Gastrocnemius medialis (tissue), 4 donors: ENCODE results near the gene PRKACA. TPM values are rescaled to one million over a fixed set of nuclear protein-coding genes. Genes with fewer than 3 reads are reported as not detected.

Source experiments
- ATAC-seq, 2 donors: fragments of 150-250 bp; one replicate each; pipeline ENCODE4 v1.9.1; 2016
- DNase-seq, 2 donors: peaks; one replicate each; pipeline ENCODE4 v3.0.0-alpha.2; 2019
- H3K27ac ChIP-seq, 4 donors: fragments of 200-600 bp; sonication (generic); 1 replicate in 1 of 4; 2 replicates in 3 of 4; pipeline ENCODE4 v1.5.1; 2016 to 2018; ENCODE audit warnings: mild to moderate bottlenecking in 2 of 4, moderate library complexity in 1 of 4
- H3K27me3 ChIP-seq, 3 donors: fragments of 200-600 bp; sonication (generic) in 2 of 3; 1 replicate in 1 of 3; 2 replicates in 2 of 3; pipeline versions ENCODE4 v1.5.1 to v1.6.0; 2016 to 2019; ENCODE audit warnings: mild to moderate bottlenecking in 1 of 3, moderate library complexity in 1 of 3
- H3K36me3 ChIP-seq, 2 donors: fragments of 200-600 bp; sonication (generic) in 1 of 2; one replicate each; pipeline ENCODE4 v1.5.1; 2017 to 2018
- H3K4me1 ChIP-seq, 2 donors: fragments of 200-600 bp; sonication (generic) in 1 of 2; one replicate each; pipeline ENCODE4 v1.5.1; 2016 to 2017; ENCODE audit warnings: mild to moderate bottlenecking in 2 of 2
- H3K4me3 ChIP-seq, 4 donors: fragments of 200-600 bp; sonication (generic) in 3 of 4; 1 replicate in 1 of 4; 2 replicates in 3 of 4; pipeline ENCODE4 v1.5.1; 2016 to 2019; ENCODE audit warnings: mild to moderate bottlenecking in 2 of 4
- H3K9me3 ChIP-seq, 3 donors: fragments of 200-600 bp; sonication (generic) in 2 of 3; 1 replicate in 1 of 3; 2 replicates in 2 of 3; pipeline ENCODE4 v1.5.1; 2016 to 2019
- POLR2A ChIP-seq, 2 donors: fragments of 450-650 bp; IDR thresholded peaks; one replicate each; pipeline ENCODE4 v1.6.1; 2017; ENCODE audit warnings: antibody characterized with exemption in 2 of 2, mild to moderate bottlenecking in 2 of 2, moderate library complexity in 2 of 2
- in situ Hi-C, 4 donors: fragments of 200-750 bp; cut with MboI; loops; one replicate each; pipeline versions ENCODE4 v1.15.0 to v1.8.0; 2017; ENCODE audit warnings: low sequenced_read_pairs in 4 of 4
- intact Hi-C: fragments of 100-400 bp; cut with DNase I; formaldehyde crosslinking; loops from one replicate; pipeline ENCODE4 v1.15.1; 2023; ENCODE audit warnings: low total_unique reads
- total RNA-seq, 4 donors: library from RNA; depleted of rRNA; stranded (reverse); fragments of >200 nt; gene quantifications; one replicate each; pipeline versions ENCODE4 v1.1.0 to v1.2.3, GENCODE V29; 2016
- TF ChIP-seq, protein P1 (sequence below), 5 experiments: fragments of 450-650 bp in 3 of 5; fragments of 200-600 bp in 2 of 5; sonication (generic) in 2 of 5; IDR thresholded peaks in 4 of 5; conservative IDR thresholded peaks in 1 of 5; 1 replicate in 4 of 5; 2 replicates in 1 of 5; pipeline ENCODE4 v1.5.1; 2016 to 2019; ENCODE audit warnings: antibody characterized with exemption in 5 of 5, mild to moderate bottlenecking in 3 of 5, moderate library complexity in 3 of 5

The PRKACA gene
- total RNA-seq, 4 donors from 2014 or later = 74.7 to 180 (median 147) TPM

DNA sequence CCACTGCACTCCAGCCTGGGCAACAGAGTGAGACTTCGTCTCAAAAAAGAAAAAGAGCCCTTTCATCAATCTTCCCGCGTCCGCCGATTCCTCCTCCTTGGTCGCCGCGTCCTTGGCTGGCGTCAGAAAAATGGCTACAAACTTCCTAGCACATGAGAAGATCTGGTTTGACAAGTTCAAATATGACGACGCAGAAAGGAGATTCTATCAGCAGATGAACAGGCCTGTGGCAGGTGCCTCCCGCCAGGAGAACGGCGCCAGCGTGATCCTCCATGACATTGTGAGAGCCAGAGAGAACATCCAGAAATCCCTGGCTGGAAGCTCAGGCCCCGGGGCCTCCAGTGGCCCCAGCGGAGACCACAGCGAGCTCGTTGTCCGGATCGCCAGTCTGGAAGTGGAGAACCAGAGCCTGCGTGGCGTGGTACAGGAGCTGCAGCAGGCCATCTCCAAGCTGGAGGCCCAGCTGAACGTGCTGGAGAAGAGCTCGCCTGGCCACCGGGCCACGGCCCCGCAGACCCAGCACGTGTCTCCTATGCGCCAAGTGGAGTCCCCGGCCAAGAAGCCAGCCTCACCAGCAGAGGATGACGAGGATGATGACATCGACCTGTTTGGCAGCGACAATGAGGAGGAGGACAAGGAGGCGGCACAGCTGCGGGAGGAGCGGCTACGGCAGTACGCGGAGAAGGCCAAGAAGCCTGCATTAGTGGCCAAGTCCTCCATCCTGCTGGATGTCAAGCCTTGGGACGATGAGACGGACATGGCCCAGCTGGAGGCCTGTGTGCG, 47.1 kb downstream of the PRKACA start:
- TF ChIP-seq POLR2A (IDR thresholded peaks at IDR 0.05) = no peak
- TF ChIP-seq, protein P1, sequence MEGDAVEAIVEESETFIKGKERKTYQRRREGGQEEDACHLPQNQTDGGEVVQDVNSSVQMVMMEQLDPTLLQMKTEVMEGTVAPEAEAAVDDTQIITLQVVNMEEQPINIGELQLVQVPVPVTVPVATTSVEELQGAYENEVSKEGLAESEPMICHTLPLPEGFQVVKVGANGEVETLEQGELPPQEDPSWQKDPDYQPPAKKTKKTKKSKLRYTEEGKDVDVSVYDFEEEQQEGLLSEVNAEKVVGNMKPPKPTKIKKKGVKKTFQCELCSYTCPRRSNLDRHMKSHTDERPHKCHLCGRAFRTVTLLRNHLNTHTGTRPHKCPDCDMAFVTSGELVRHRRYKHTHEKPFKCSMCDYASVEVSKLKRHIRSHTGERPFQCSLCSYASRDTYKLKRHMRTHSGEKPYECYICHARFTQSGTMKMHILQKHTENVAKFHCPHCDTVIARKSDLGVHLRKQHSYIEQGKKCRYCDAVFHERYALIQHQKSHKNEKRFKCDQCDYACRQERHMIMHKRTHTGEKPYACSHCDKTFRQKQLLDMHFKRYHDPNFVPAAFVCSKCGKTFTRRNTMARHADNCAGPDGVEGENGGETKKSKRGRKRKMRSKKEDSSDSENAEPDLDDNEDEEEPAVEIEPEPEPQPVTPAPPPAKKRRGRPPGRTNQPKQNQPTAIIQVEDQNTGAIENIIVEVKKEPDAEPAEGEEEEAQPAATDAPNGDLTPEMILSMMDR (IDR thresholded peaks at IDR 0.05 in 4 of 5, conservative IDR thresholded peaks at IDR 0.05 in 1 of 5) = no peak
- H3K4me3 ChIP-seq = no peak overlapping the region
- in situ Hi-C loops = loop anchor here (5.0 to 25.0 kb wide), 4 partner anchors 72 to 483 kb away; partner anchors contain the start of gene NANOS3 (in 1 of the 4)
- intact Hi-C loops = loop anchor here (5.0 to 10.0 kb wide), 2 partner anchors 278 to 476 kb away; no protein-coding TSS in a partner anchor
- DNase-seq = no peak
- no peaks in the 10 kb centered on the region for H3K9me3 ChIP-seq
- H3K36me3 ChIP-seq = no peaks in the 10 kb centered on the region
- no peak overlapping the region for H3K27ac ChIP-seq
- H3K4me1 ChIP-seq = peaks cover 17 to 30% of the 10 kb centered on the region in 2 donors
- H3K27me3 ChIP-seq = no peaks in the 10 kb centered on the region
- no peak for ATAC-seq

DNA sequence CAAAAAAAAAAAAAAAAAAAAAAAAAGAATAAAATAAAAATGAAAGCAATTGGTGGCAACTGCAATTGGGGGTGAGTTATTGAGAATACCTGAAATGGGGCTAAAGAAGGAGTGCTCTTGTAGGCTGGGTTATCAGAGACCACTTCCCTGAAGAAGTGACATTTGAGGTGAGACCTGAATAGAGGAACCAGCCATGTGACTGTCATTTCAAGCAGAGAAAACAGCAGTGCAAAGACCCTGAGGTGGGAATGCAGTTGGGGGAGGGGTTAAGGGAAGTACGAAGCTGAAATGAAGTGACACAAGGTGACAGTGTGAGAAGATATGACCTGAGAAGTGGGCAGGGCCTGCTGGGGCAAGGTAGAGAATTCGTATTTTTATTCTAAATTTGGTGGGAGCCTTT, 51.4 kb downstream of the PRKACA start:
- in situ Hi-C loops = loop anchor here (25.0 kb wide), 2 partner anchors 454 to 479 kb away; no protein-coding TSS in a partner anchor
- H3K4me3 ChIP-seq = no peak overlapping the region
- no peak overlapping the region for H3K27ac ChIP-seq
- H3K4me1 ChIP-seq = no peaks in the 10 kb centered on the region
- TF ChIP-seq, protein P1 (IDR thresholded peaks at IDR 0.05 in 4 of 5, conservative IDR thresholded peaks at IDR 0.05 in 1 of 5) = no peak
- TF ChIP-seq POLR2A (IDR thresholded peaks at IDR 0.05) = no peak
- H3K27me3 ChIP-seq = peaks cover 0 to 16% (median 0%) of the 10 kb centered on the region in 3 donors
- H3K9me3 ChIP-seq = no peaks in the 10 kb centered on the region
- intact Hi-C loops = no loop called here
- DNase-seq (no peak), ATAC-seq (no peak)
- no peaks in the 10 kb centered on the region for H3K36me3 ChIP-seq

DNA sequence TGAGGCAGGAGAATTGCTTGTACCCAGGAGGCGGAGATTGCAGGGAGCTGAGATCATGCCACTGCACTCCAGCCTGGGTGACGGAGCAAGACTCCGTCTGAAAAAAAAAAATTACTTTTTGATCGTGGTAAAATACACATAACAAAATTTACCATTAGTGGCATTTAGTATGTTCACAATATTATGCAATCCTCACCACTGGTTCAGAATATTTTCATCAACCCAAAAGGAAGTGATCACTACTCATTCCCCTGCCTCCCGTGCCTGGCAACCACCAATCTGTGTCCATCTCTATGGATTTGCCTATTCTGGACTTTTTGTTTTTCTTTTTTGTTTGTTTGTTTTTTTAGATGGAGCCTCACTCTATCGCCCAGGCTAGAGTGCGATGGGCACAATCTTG, 54.5 kb downstream of the PRKACA start:
- intact Hi-C loops (no loop called here), in situ Hi-C loops (loop anchor here (25.0 kb wide), 2 partner anchors 451 to 476 kb away; no protein-coding TSS in a partner anchor)

DNA sequence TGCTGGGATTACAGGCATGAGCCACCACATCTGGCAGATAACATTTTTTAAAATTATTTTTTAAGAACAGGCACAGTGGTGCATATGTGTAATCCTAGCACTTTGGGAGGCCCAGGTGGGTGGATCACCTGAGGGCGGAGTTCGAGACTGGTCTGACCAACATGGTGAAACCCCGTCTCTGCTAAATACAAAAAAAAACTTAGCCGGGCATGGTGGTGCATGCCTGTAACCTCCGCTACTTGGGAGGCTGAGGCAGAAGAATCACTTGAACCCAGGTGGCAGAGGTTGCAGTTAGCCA, 55.1 kb downstream of the PRKACA start:
- H3K4me1 ChIP-seq = peaks cover 0 to 4% of the 10 kb centered on the region in 2 donors
- intact Hi-C loops (no loop called here), in situ Hi-C loops (loop anchor here (25.0 kb wide), 2 partner anchors 450 to 475 kb away; no protein-coding TSS in a partner anchor)
- H3K27me3 ChIP-seq = peaks cover 20 to 49% (median 35%) of the 10 kb centered on the region in 3 donors
- no peak overlapping the region for H3K27ac ChIP-seq
- TF ChIP-seq, protein P1 (IDR thresholded peaks at IDR 0.05 in 4 of 5, conservative IDR thresholded peaks at IDR 0.05 in 1 of 5) = no peak
- no peak for TF ChIP-seq POLR2A (IDR thresholded peaks at IDR 0.05)
- no peak for DNase-seq
- no peaks in the 10 kb centered on the region for H3K9me3 ChIP-seq
- no peaks in the 10 kb centered on the region for H3K36me3 ChIP-seq
- no peak for ATAC-seq
- no peak overlapping the region for H3K4me3 ChIP-seq

More for the DNA sequence above, 54.5 kb downstream of the PRKACA start:
- no peaks in the 10 kb centered on the region for H3K36me3 ChIP-seq
- no peak overlapping the region for H3K27ac ChIP-seq
- ATAC-seq (no peak), DNase-seq (no peak)
- TF ChIP-seq, protein P1 (IDR thresholded peaks at IDR 0.05 in 4 of 5, conservative IDR thresholded peaks at IDR 0.05 in 1 of 5) = no peak
- no peak for TF ChIP-seq POLR2A (IDR thresholded peaks at IDR 0.05)
- peaks cover 16 to 43% (median 29%) of the 10 kb centered on the region in 3 donors for H3K27me3 ChIP-seq
- H3K4me1 ChIP-seq = peaks cover 0 to 4% of the 10 kb centered on the region in 2 donors
- no peaks in the 10 kb centered on the region for H3K9me3 ChIP-seq
- H3K4me3 ChIP-seq = no peak overlapping the region
